GM21526 (cell line): ENCODE measurements around the gene DNMT3A.
A peak's percentile ranks its signal among the peaks of the same experiment; 100 is the strongest.

Source experiments
- ATAC-seq: cut with Tn5 transposase; IDR thresholded peaks from one replicate; pipeline ENCODE4 v1.9.1; 2021; ENCODE audit warnings: moderate library complexity; ENCODE audit not compliant: unreplicated experiment, low FRiP score

DNMT3A gene

GRCh38 chr2:25373269-25373981 is 31.7 kb upstream of the DNMT3A start:
- no peak for ATAC-seq

GRCh38 chr2:25372405-25373268 is 30.9 kb upstream of the DNMT3A start:
- no peak for ATAC-seq

GRCh38 chr2:25371253-25372241 is 29.8 kb upstream of the DNMT3A start:
- ATAC-seq = no peak

GRCh38 chr2:25369876-25370275 is 28.2 kb upstream of the DNMT3A start:
- no peak for ATAC-seq

GRCh38 chr2:25369439-25369838 is 27.7 kb upstream of the DNMT3A start:
- ATAC-seq = no peak

- ATAC-seq = no peak
These were observed 26.9 kb upstream of the DNMT3A start for GRCh38 chr2:25368660-25369059.

GRCh38 chr2:25367296-25367695 is 25.6 kb upstream of the DNMT3A start:
- no peak for ATAC-seq

- ATAC-seq = no peak
These were observed 24.9 kb upstream of the DNMT3A start for GRCh38 chr2:25366629-25367028.

- ATAC-seq = no peak
These were observed 23.5 kb upstream of the DNMT3A start for GRCh38 chr2:25365241-25365640.

GRCh38 chr2:25363733-25364132 is 22.0 kb upstream of the DNMT3A start:
- ATAC-seq = no peak

GRCh38 chr2:25362434-25363145 is 20.9 kb upstream of the DNMT3A start:
- ATAC-seq = peak; percentile 52

GRCh38 chr2:25362049-25362433 is 20.3 kb upstream of the DNMT3A start:
- ATAC-seq = peak; percentile 74

GRCh38 chr2:25361261-25362048 is 19.7 kb upstream of the DNMT3A start:
- ATAC-seq = no peak

- ATAC-seq = no peak
These were observed 17.1 kb upstream of the DNMT3A start for GRCh38 chr2:25358836-25359235.

- ATAC-seq = no peak
These were observed 16.6 kb upstream of the DNMT3A start for GRCh38 chr2:25358249-25358815.

- ATAC-seq = no peak
These were observed 14.4 kb upstream of the DNMT3A start for GRCh38 chr2:25356088-25356487.

- no peak for ATAC-seq
These were observed 13.5 kb upstream of the DNMT3A start for GRCh38 chr2:25355270-25355669.

GRCh38 chr2:25354116-25354515 is 12.4 kb upstream of the DNMT3A start:
- ATAC-seq = no peak

- no peak for ATAC-seq
These were observed 7.7 kb upstream of the DNMT3A start for GRCh38 chr2:25349397-25349796.
